ENCODE results near the gene TPRG1L.

Gene TPRG1L

DNA sequence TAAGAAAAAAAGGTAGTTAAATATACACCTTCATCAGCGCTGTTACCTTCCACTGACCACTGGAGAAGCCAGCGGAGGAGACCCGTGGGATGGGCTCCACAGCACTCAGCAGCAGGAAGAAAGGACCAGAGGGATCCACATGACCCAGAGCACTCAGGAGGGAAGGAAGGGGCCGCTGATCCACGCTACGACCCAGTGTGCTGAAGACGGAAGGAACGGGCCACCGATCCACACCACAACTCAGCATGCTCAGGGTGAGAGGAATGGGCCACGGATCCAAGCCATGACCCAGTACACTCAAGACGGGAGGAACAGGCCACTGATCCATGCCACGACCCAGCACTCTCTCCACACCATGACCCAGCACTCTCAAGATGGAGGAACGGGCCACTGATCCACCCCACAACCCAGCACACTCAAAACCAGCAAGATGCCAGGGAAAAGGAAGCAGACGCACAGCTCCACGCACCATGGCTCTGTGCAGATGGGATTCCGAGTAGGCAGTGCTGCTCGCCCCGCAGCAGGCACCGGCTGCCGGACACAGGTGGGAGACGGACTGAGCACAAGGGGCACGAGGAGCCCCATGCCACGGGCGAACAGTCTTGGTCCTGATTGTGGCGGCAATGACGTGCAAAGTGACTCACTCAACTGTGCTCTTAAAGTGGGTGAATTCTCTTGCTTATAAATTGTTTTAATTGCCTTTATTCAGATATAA is 16.4 kb downstream of the TPRG1L start (continued):
- TF ChIP-seq ZNF843 (tag by site-specific recombination; IDR thresholded peaks at IDR 0.05) (no peak), SP2 (tag by site-specific recombination; IDR thresholded peaks at IDR 0.05) (no peak), BCL6B (tag by site-specific recombination; IDR thresholded peaks at IDR 0.05) (no peak), ZNF623 (tag by site-specific recombination; IDR thresholded peaks at IDR 0.05) (no peak), ZNF626 (tag by site-specific recombination; IDR thresholded peaks at IDR 0.05) (no peak), ZFP69B (tag by site-specific recombination; IDR thresholded peaks at IDR 0.05) (no peak)

DNA sequence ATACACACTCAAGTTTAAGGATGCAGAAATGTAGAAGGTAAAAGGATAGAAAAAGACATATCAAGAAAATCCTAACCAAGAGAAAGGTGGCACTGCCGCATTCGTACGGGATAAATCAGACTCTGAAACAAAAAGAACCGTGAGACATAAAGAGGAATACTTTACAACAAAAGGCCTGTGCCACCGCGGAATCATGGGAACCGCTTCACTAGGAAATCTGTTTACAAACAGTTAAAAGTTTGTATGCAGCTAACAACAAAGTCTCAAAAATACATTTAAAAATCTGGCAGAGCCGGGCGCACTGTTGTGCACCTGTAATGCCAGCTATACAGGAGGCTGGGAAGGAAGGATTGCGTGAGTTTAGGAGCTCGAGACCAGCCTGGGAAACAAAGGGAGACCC is 17.0 kb downstream of the TPRG1L start:
- no peak overlapping the region for H3K4me3 ChIP-seq (ENCODE audit: low read depth, low read length)
- no peaks in the 10 kb centered on the region for H3K4me1 ChIP-seq (ENCODE audit: control insufficient read depth, insufficient read depth, low read length)
- peaks cover 4 to 93% of the 10 kb centered on the region in 2 experiments; a peak in 2 of 3 replicates for H3K36me3 ChIP-seq (ENCODE audit: control insufficient read depth in 2 of 2, insufficient read depth in 1 of 2, low read length in 2 of 2)
- no peaks in the 10 kb centered on the region for H3K9me3 ChIP-seq (ENCODE audit: control insufficient read depth, insufficient read depth, low read depth, low read length)
- no peak overlapping the region for H3K27ac ChIP-seq (ENCODE audit: extremely low read depth, low read depth, low read length)
- ChIA-PET CTCF (interaction anchor here (0.6 to 1.5 kb wide), 2 partner anchors 135 to 151 kb away, joined by 3 read pairs; no protein-coding TSS in a partner anchor), POLR2A (interaction anchor here (0.9 kb wide), 1 partner anchor 12 kb away, joined by 4 read pairs; no protein-coding TSS in a partner anchor)
- TF ChIP-seq ZNF561 (tag by site-specific recombination; IDR thresholded peaks at IDR 0.05; ENCODE audit: borderline replicate concordance) (no peak), GLI4 (tag by site-specific recombination; IDR thresholded peaks at IDR 0.05) (no peak), ZNF302 (tag by site-specific recombination; IDR thresholded peaks at IDR 0.05; ENCODE audit: low read depth) (no peak), WT1 (tag by site-specific recombination; IDR thresholded peaks at IDR 0.05) (no peak), ZNF155 (tag by site-specific recombination; IDR thresholded peaks at IDR 0.05) (no peak), ZNF701 (tag by site-specific recombination; IDR thresholded peaks at IDR 0.05) (no peak)
- TF ChIP-seq, protein P1, sequence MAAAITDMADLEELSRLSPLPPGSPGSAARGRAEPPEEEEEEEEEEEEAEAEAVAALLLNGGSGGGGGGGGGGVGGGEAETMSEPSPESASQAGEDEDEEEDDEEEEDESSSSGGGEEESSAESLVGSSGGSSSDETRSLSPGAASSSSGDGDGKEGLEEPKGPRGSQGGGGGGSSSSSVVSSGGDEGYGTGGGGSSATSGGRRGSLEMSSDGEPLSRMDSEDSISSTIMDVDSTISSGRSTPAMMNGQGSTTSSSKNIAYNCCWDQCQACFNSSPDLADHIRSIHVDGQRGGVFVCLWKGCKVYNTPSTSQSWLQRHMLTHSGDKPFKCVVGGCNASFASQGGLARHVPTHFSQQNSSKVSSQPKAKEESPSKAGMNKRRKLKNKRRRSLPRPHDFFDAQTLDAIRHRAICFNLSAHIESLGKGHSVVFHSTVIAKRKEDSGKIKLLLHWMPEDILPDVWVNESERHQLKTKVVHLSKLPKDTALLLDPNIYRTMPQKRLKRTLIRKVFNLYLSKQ (tag by site-specific recombination; IDR thresholded peaks at IDR 0.05; ENCODE audit: borderline replicate concordance) = no peak

- Histone ChIP-seq H3K36me3 (ENCODE audit: control insufficient read depth in 2 of 2, insufficient read depth in 1 of 2, low read length in 2 of 2) (peaks cover 0 to 93% of the 10 kb centered on the region in 2 experiments; a peak in 2 of 3 replicates), H3K4me1 (ENCODE audit: control insufficient read depth, insufficient read depth, low read length) (no peaks in the 10 kb centered on the region), H3K27ac (ENCODE audit: extremely low read depth, low read depth, low read length) (no peak overlapping the region), H3K9me3 (ENCODE audit: control insufficient read depth, insufficient read depth, low read depth, low read length) (no peaks in the 10 kb centered on the region), H3K4me3 (ENCODE audit: low read depth, low read length) (no peak overlapping the region)
- ChIA-PET CTCF (no interaction called here), POLR2A (no interaction called here)
- no peak for TF ChIP-seq KLF16 (tag by site-specific recombination; IDR thresholded peaks at IDR 0.05)
- no peak for TF ChIP-seq BCL6B (tag by site-specific recombination; IDR thresholded peaks at IDR 0.05)
- TF ChIP-seq, protein P2, sequence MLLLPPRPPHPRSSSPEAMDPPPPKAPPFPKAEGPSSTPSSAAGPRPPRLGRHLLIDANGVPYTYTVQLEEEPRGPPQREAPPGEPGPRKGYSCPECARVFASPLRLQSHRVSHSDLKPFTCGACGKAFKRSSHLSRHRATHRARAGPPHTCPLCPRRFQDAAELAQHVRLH (tag by site-specific recombination; IDR thresholded peaks at IDR 0.05) = no peak
Observed at GRCh38 chr1:3642919-3643675, 18.3 kb downstream of the TPRG1L start.
